GM19372 (cell line): ENCODE measurements around the gene STX11.

Experiments used
- ATAC-seq: cut with Tn5 transposase; IDR thresholded peaks from one replicate; pipeline ENCODE4 v1.9.1; 2021; ENCODE audit warnings: mild to moderate bottlenecking, low read depth, moderate library complexity; ENCODE audit not compliant: unreplicated experiment

Gene STX11

DNA sequence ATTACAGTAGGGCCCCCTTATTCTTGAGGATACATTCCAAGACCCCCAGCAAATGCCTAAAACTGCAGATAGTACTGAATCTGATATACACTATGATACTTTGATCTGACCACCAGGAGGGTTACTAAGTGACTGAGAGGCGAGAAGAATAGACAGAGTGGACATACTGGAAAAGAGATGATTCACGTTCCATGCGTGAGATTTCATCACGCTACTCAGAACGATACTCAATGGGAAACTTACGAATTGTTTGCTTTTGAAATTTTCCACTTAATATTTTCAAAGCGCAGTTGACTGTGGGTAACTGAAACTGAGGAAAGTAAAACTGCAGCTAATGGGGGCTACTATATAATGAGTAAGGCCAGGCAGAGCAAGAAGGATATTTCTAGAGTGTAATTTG is 60.8 kb downstream of the STX11 start:
- ATAC-seq = no peak

GRCh38 chr6:144213315-144213714 is 63.0 kb downstream of the STX11 start:
- no peak for ATAC-seq

- ATAC-seq = no peak
Observed at GRCh38 chr6:144214029-144214428, 63.7 kb downstream of the STX11 start.

- ATAC-seq = no peak
Observed at GRCh38 chr6:144214622-144215401, 64.5 kb downstream of the STX11 start.

DNA sequence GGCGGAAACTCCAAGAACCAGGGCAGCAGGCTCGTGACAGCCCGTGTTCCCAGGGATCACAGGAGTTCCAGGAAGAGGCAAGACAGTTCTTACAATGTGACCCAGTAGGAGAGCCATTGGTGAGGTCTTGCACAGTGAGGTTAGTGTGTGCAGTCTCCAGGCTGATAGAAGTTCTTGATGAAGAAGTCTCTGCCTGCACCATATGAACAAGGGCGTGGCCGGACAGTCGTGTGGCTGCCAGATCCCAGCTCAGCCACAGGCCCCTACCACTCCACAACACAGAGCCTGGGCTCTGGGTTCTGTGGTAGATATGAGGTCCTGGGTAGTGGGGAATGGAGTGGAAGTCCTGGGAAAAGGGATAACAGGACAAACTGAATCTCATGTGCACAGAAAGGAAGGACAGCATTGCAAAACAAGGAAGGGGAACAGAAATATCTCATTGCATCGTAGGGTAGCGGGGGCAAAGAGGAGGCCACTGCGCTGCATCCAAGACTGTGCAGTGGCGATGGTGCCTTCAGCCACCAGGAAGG is 65.2 kb downstream of the STX11 start:
- ATAC-seq = no peak

GRCh38 chr6:144215932-144216667 is 65.8 kb downstream of the STX11 start:
- peak; percentile 88 for ATAC-seq

GRCh38 chr6:144216668-144217218 is 66.4 kb downstream of the STX11 start:
- ATAC-seq = peak; percentile 47

DNA sequence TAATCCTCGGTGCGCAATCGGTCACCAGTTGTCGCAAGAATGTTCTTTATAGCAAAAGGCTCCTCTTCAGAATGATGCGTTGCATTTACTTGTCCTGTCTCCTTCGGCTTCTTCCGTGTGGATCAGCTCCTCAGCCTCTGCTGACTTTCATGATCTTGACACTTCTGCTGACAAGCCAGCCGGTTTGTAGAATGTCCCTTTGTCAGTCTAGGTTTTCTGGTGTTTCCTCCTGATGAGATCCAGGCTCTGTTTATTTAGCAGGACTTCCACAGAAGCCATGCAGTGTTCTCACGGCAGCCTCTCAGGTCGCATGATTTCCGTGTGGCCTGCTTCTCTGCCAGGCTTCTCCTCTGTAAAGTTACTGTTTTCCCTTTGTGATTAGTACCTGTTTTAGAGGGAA is 66.9 kb downstream of the STX11 start:
- ATAC-seq = no peak

DNA sequence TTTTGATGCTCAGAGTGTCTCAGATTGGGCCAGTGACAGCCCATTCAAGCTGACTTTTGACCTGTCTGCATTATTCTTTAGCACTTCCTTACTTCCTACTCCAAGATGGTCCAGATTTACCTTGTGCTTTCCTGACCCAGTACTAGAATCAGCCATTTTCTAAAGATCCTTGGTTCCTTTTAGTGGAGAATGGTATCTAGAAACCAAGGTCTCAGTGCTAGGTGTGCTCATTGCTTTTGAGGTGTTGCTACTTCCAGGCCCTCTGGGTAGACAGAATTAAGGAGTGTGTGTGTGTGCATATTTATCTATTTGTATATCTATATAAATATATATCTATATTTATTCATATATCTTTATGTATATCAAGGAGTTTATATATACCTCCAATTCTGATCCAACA is 67.5 kb downstream of the STX11 start:
- ATAC-seq = no peak

DNA sequence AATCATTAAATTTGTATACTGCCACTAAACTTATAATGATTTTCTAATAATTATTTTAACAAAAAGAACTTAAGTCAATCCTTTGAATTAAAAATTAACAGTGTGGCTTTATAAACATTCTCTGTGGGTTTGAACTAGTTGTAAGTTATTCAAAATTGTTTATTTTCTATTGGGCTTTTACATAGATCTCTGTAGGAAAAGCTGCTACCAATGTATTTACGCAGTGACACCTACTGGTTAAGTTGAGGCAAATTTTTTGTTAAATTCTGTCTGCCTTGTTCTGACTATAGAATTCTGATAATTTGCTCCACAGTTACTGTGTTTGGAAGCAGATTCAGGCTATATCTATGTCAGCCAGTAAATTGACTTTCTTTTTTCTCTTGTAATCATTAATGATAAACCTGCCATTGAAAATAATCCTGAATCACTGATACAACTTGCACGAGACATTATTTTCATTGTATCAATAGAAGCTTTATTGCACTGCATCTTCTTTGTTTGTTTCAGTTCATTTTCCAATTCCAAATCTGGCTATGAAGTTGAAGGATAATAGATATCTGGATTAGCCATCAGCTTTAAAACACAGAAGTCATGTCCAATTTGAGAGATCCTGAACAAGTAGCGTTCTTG is 68.9 kb downstream of the STX11 start:
- no peak for ATAC-seq

GRCh38 chr6:144220031-144220790 is 69.9 kb downstream of the STX11 start:
- no peak for ATAC-seq

DNA sequence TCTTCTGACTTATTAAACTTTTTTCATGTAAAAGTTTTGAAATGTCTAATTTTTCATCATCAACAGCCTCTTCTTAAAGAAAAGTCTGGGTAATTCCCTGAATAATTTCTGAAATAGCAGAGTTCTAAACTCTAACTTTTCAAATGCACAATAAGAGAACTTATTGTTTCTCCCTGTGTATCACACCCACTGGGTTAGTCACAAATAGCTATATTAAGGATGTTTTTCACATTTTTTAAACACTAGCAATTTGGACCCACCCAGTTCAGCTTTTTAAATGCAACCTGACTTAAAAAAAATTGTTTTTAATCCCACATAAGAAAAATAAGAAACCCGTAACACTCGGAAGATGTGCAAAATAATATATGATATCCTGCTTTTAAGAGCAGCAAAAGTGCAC is 73.4 kb downstream of the STX11 start:
- ATAC-seq = no peak

DNA sequence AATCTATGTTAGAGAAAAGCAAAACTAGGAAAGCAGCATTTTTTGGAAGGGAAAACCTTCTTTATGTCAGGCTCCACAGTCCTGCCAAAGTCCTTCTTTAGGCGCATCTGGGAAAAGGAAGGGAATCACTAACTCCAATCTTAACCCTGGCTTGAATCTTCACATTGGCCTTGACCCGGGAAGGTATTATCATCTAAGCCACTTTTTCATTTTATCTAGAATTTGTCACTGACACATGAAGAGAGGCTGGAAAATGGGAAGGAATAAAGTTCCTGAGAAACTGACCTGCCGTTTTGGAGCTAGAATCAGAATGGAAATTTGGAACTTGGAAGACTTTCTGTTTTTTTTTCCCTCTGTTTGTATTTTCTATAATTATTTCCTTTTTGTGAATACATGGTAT is 81.4 kb downstream of the STX11 start:
- ATAC-seq = no peak

- no peak for ATAC-seq
Observed at GRCh38 chr6:144232176-144232831, 82.0 kb downstream of the STX11 start.

DNA sequence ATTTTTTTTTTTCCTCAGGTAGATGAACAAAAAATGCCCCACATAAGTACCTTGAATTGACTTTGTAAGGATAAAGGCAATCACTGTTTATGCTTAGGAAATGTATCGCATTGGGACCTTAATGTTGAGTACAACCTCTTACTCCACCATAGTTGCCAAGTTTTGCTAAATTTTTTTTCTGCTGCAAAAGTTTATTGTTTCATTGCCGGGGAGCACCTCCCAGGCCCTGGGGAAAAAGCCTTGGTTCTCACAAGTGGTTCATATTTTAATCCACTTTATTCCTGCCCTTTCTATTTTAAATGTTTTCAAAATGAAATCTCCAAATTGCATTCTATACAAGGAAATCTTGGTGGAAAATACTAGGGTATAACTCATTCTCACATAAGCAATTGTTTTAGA is 82.5 kb downstream of the STX11 start:
- no peak for ATAC-seq

- ATAC-seq = no peak
Observed at GRCh38 chr6:144234399-144234798, 84.1 kb downstream of the STX11 start.

DNA sequence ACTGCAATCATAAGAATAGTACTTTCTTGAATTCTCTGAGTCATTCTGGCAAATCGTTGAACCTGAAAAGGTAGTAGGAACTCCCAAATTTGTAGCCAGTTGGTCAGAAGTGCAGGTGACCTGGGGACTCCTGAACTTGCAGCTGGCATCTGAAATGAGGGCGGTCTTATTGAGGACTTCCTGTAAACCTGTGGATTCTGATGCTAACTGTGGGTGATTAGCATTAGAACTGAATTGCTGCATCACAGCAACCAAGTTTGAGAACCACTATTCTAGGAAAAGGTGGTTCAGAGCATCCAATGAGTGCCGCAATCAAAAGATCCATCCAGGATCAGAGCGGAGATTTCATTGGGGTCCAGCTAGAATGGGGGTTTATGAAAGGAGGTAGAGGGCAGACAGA is 84.6 kb downstream of the STX11 start:
- ATAC-seq = no peak
